Neural progenitor cell (in vitro differentiated cells): ENCODE data around the gene MAPK12. TPM values are rescaled to one million over a fixed set of nuclear protein-coding genes. Genes with fewer than 3 reads are reported as not detected.

Experiments
- DNase-seq: peaks from one replicate; pipeline ENCODE4 v3.0.0-alpha.2; 2016; ENCODE audit warnings: low spot score
- H2AFZ ChIP-seq: fragments of 200-600 bp; sonication (generic); replicated peaks from 2 replicates; pipeline ENCODE4 v1.6.1; 2016; ENCODE audit warnings: antibody characterized with exemption
- H3F3A ChIP-seq: fragments of 200-600 bp; sonication (generic); 2 replicates; pipeline ENCODE4 v1.6.1; 2016; ENCODE audit warnings: antibody characterized with exemption, low read depth
- H3K27ac ChIP-seq: fragments of 200-600 bp; sonication (generic); 2 replicates; pipeline ENCODE4 v1.5.1; 2016; ENCODE audit warnings: mild to moderate bottlenecking
- H3K27me3 ChIP-seq: fragments of 200-600 bp; sonication (generic); 2 replicates; pipeline ENCODE4 v1.6.1; 2016; ENCODE audit warnings: mild to moderate bottlenecking, moderate library complexity
- H3K36me3 ChIP-seq: fragments of 200-600 bp; sonication (generic); 2 replicates; pipeline ENCODE4 v1.5.1; 2016
- H3K4me1 ChIP-seq: fragments of 200-600 bp; sonication (generic); 2 replicates; pipeline ENCODE4 v1.6.1; 2016; ENCODE audit warnings: mixed run types
- H3K4me2 ChIP-seq: fragments of 200-600 bp; sonication (generic); 2 replicates; pipeline ENCODE4 v1.6.1; 2016
- H3K4me3 ChIP-seq: fragments of 200-600 bp; sonication (generic); 2 replicates; pipeline ENCODE4 v1.5.1; 2016
- H3K79me2 ChIP-seq: fragments of 200-600 bp; sonication (generic); 2 replicates; pipeline ENCODE4 v1.6.1; 2016; ENCODE audit warnings: low read depth
- H3K9ac ChIP-seq: fragments of 200-600 bp; sonication (generic); 2 replicates; pipeline ENCODE4 v1.6.1; 2016
- H3K9me3 ChIP-seq: fragments of 200-600 bp; sonication (generic); 2 replicates; pipeline ENCODE4 v1.5.1; 2016; ENCODE audit warnings: low read depth
- H4K20me1 ChIP-seq: fragments of 200-600 bp; sonication (generic); 2 replicates; pipeline ENCODE4 v1.6.1; 2016; ENCODE audit warnings: low read depth
- H3K27ac Mint-ChIP-seq: 3 replicates; pipeline ENCODE4 v1.8.0; 2021; ENCODE audit warnings: mixed read lengths
- H3K27me3 Mint-ChIP-seq: 2 replicates; pipeline ENCODE4 v1.8.0; 2022; ENCODE audit warnings: low read depth, mild to moderate bottlenecking, inconsistent platforms, moderate library complexity, mixed read lengths; ENCODE audit not compliant: insufficient read depth
- H3K36me3 Mint-ChIP-seq: 3 replicates; pipeline ENCODE4 v1.8.0; 2021; ENCODE audit warnings: mixed read lengths
- H3K4me1 Mint-ChIP-seq: 3 replicates; pipeline ENCODE4 v1.8.0; 2021; ENCODE audit warnings: mixed read lengths
- H3K4me3 Mint-ChIP-seq: 3 replicates; pipeline ENCODE4 v1.8.0; 2021; ENCODE audit warnings: mild to moderate bottlenecking, moderate library complexity, mixed read lengths
- H3K9me3 Mint-ChIP-seq: 3 replicates; pipeline ENCODE4 v1.8.0; 2020; ENCODE audit warnings: mixed read lengths
- EZH2 ChIP-seq: fragments of 200-600 bp; sonication (generic); IDR thresholded peaks from 2 replicates; pipeline ENCODE4 v1.6.1; 2017; ENCODE audit warnings: antibody characterized with exemption, mild to moderate bottlenecking, moderate library complexity
- EZH2phosphoT487 ChIP-seq: fragments of 200-600 bp; sonication (generic); IDR thresholded peaks from 2 replicates; pipeline ENCODE4 v1.6.1; 2017; ENCODE audit warnings: antibody characterized with exemption
- total RNA-seq: library from RNA; depleted of rRNA; stranded (reverse); fragments of >200 nt; gene quantifications from 2 replicates; pipeline ENCODE4 v1.2.3, GENCODE V29; 2015; ENCODE audit warnings: low replicate concordance
- TF ChIP-seq, protein P1 (sequence below): fragments of 200-600 bp; sonication (generic); IDR thresholded peaks from 2 replicates; pipeline ENCODE4 v1.5.1; 2017; ENCODE audit warnings: antibody characterized with exemption, mild to moderate bottlenecking

Gene MAPK12
- total RNA-seq, 1 donor from 2014 or later, result 18.7 TPM

DNA sequence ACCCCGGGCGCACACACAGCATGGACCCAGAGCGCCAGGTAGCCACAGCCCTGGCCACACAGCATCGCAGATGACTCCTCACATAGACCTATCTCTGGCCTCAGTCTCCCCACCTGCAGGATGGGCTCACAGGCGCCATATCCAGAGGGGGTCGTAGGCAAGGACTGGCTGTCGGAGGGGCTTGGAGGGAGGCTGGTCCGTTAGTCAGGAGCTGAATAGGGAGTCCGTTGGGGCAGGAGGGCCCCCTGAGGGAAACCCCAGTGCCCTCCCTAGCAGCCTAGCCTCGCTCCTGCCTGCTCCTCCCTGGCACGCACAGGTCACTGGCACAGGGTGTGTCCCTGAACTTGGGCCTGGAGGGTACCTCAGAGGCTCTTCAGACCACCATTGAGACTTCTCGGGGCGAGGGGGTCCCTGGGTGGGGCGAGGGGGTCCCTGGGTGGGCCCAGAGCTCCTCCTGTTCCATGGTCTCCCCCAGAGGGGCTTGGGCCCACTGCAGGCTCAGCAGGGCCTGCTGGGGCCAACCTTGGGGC lies 44.0 kb upstream of the MAPK12 start:
- Histone ChIP-seq H3K4me1 (peaks cover 40% of the 10 kb centered on the region), H3F3A (peaks cover 21% of the 10 kb centered on the region), H3K4me3 (peak overlapping the region; percentile 100), H3K9me3 (no peaks in the 10 kb centered on the region), H4K20me1 (peaks cover 59% of the 10 kb centered on the region), H3K27ac (no peak overlapping the region), H3K27me3 (peaks cover 6% of the 10 kb centered on the region), H2AFZ (no peak overlapping the region), H3K9ac (no peak overlapping the region), H3K4me2 (peak overlapping the region; percentile 99), H3K36me3 (no peaks in the 10 kb centered on the region), H3K79me2 (peaks cover 52% of the 10 kb centered on the region)
- Mint-ChIP-seq H3K4me3 (peak overlapping the region; percentile 93), H3K27ac (no peak overlapping the region), H3K4me1 (peaks cover 28% of the 10 kb centered on the region), H3K9me3 (no peaks in the 10 kb centered on the region), H3K36me3 (peaks cover 3% of the 10 kb centered on the region), H3K27me3 (peaks cover 2% of the 10 kb centered on the region)
- no peak for TF ChIP-seq EZH2
- TF ChIP-seq EZH2phosphoT487, result no peak
- TF ChIP-seq, protein P1, sequence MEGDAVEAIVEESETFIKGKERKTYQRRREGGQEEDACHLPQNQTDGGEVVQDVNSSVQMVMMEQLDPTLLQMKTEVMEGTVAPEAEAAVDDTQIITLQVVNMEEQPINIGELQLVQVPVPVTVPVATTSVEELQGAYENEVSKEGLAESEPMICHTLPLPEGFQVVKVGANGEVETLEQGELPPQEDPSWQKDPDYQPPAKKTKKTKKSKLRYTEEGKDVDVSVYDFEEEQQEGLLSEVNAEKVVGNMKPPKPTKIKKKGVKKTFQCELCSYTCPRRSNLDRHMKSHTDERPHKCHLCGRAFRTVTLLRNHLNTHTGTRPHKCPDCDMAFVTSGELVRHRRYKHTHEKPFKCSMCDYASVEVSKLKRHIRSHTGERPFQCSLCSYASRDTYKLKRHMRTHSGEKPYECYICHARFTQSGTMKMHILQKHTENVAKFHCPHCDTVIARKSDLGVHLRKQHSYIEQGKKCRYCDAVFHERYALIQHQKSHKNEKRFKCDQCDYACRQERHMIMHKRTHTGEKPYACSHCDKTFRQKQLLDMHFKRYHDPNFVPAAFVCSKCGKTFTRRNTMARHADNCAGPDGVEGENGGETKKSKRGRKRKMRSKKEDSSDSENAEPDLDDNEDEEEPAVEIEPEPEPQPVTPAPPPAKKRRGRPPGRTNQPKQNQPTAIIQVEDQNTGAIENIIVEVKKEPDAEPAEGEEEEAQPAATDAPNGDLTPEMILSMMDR, result no peak
- DNase-seq, result no peak

DNA sequence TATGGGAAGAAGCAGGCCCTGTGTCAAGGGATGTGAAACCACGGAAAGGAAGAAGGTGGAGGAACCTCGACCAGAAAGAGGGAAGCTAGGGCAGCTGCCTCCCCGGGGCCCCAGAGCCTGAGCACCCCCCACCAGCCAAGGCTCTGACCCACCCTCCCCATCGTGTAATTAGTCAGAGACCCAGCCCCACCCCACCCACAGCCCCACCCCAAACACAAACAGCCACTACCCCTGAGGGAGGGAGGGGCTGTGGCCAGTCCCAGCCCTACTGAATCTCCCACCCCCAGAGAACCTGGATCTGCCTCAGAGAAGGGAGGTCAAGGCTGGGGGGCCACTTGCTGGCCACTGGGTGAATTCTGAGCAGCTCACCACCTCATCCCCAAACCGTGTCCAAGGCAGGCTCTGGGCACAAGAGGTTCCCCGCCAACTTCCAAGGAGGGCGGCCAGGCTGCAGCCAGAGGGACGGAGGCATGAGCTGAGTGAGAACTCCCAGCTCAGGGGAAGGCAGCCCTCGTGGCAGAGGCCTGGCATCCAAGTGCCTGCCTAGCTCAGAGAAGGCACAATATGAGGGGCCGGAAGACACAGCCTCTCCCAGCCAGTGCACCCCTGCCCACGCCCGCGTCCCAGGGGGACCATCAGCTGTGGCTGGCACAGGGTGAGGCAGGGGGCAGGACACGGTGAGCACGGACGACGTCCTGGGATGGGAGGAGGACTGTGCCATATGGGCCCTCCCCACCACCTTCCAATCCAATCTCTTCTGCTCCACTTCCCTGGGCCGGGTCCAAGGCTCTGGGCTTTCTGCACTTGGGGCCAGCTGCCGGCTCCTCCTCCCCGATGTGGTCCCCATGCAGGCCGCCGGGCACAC lies 43.3 kb upstream of the MAPK12 start:
- Histone ChIP-seq H3K4me2 (peak overlapping the region; percentile 99), H3K9me3 (no peaks in the 10 kb centered on the region), H3K79me2 (peaks cover 52% of the 10 kb centered on the region), H3K4me1 (peaks cover 38% of the 10 kb centered on the region), H3K27ac (no peak overlapping the region), H3K27me3 (peaks cover 13% of the 10 kb centered on the region), H3K36me3 (no peaks in the 10 kb centered on the region), H2AFZ (no peak overlapping the region), H3K9ac (no peak overlapping the region), H4K20me1 (peaks cover 66% of the 10 kb centered on the region), H3F3A (peaks cover 15% of the 10 kb centered on the region), H3K4me3 (no peak overlapping the region)
- Mint-ChIP-seq H3K4me3 (peak overlapping the region; percentile 74), H3K36me3 (peaks cover 3% of the 10 kb centered on the region), H3K27ac (peak overlapping the region; percentile 93), H3K27me3 (peaks cover 2% of the 10 kb centered on the region), H3K4me1 (peaks cover 24% of the 10 kb centered on the region), H3K9me3 (no peaks in the 10 kb centered on the region)
- TF ChIP-seq, protein P1, result no peak
- TF ChIP-seq EZH2phosphoT487, result no peak
- no peak for TF ChIP-seq EZH2
- no peak for DNase-seq

DNA sequence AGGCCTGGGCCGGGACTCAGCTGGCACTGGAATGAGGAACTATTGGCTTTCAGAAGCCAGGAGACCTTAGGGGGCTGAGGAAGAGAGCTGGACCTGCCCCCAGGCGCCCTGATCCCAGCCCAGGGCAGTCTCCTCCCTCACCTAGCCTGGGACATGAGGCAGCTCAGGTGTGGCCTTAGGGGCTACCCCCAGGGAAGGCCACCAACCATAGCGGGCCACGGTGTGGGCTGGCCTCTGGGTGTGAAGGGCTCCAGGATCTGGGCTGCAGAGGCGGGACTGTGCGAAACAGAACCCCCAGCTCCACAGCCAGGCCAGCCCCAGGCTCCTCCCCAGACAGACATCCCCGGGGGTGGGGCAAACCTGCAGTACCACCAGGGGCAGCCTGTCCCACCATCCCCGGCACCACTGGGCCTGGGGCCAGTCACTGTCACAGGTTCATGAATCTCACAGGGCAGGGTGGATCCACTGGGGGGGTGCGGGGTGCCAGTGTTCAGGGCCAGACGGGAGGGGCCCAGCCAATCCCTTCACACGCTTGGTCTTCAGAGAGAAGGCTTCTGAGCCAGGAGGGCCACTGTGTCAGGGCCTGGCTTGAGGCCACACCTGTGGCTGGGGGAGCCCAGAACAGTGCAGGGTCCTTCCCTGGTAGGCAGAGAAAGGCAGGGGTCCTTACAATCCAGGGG lies 42.5 kb upstream of the MAPK12 start:
- Histone ChIP-seq H3K36me3 (no peaks in the 10 kb centered on the region), H3K4me3 (no peak overlapping the region), H3K27ac (no peak overlapping the region), H3K4me2 (peak overlapping the region; percentile 99), H2AFZ (no peak overlapping the region), H3K4me1 (peaks cover 41% of the 10 kb centered on the region), H4K20me1 (peaks cover 74% of the 10 kb centered on the region), H3K27me3 (peaks cover 21% of the 10 kb centered on the region), H3K9ac (no peak overlapping the region), H3K79me2 (peaks cover 59% of the 10 kb centered on the region), H3K9me3 (no peaks in the 10 kb centered on the region), H3F3A (peaks cover 12% of the 10 kb centered on the region)
- peak; percentile 33 for DNase-seq
- Mint-ChIP-seq H3K9me3 (no peaks in the 10 kb centered on the region), H3K4me3 (peak overlapping the region; percentile 74), H3K27me3 (peaks cover 2% of the 10 kb centered on the region), H3K36me3 (peaks cover 3% of the 10 kb centered on the region), H3K4me1 (peaks cover 24% of the 10 kb centered on the region), H3K27ac (peak overlapping the region; percentile 93)
- no peak for TF ChIP-seq EZH2phosphoT487
- TF ChIP-seq EZH2, result no peak
- TF ChIP-seq, protein P1, result no peak
